SK-MEL-5 (cell line): Measurements from ENCODE around the gene SPTLC2. TPM values are rescaled to one million over a fixed set of nuclear protein-coding genes. Genes with fewer than 3 reads are reported as not detected.
A peak's percentile ranks its signal among the peaks of the same experiment; 100 is the strongest.
"Not testable (repeated sequence)": the region's sequence is repeated elsewhere in the genome, so short reads cannot be mapped to it uniquely, and the experiment has no call there.

Experiments
- DNase-seq: peaks from one replicate; pipeline ENCODE4 v3.0.0-alpha.2; 2016; ENCODE audit warnings: low read depth, low spot score
- in situ Hi-C: cut with HindIII; loops from 2 replicates; pipeline ENCODE4 v1.10.0; 2016; ENCODE audit warnings: low sequenced_read_pairs, high pct_unique_total_duplicates, low pct_unique_long_range_greater_than_20kb
- total RNA-seq: library from RNA; depleted of rRNA; stranded (reverse); fragments of >200 nt; shearing (Covaris generic); gene quantifications from 2 replicates; pipeline ENCODE4 v1.2.3, GENCODE V29; 2014

Gene SPTLC2
- total RNA-seq, 1 experiment from 2014 or later: 16.6 TPM

GRCh38 chr14:77542421-77543239 lies 73.8 kb downstream of the SPTLC2 start:
- DNase-seq: peak; percentile 46
- in situ Hi-C loops: no loop called here

DNA sequence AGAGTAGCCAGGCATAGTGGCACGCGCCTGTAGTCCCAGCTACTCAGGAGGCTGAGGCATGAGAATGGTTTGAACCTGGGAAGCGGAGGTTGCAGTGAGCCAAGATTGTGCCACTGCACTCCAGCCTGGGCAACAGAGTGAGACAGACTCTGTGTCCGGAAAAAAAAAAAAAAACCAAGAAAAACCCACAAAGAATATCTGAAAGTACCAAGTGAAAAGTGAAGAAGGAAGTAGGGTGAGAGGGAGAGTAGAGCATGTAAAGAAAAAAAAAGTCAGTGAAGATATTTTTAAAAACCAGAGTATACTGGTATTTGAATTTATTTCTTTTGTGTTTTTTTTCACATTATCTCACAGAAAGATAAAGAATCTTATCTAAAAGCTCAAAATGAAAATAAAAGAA lies 74.5 kb downstream of the SPTLC2 start:
- DNase-seq: no peak
- in situ Hi-C loops: no loop called here

DNA sequence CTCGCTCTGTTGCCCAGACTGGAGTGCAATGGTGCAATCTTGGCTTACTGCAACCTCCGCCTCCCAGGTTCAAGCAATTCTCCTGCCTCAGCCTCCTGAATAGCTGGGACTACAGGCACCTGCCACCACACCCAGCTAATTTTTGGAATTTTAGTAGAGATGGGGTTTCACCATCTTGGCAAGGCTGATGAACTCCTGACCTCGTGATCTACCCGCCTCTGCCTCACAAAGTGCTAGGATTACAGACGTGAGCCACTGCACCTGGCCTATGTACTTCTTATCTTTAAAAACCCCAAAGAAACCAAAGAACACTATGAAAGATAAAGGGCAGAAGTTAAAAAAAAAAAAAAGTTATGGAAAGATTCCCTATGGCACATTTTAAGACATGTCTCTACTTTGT lies 79.5 kb downstream of the SPTLC2 start:
- DNase-seq, in situ Hi-C loops: not testable (repeated sequence)

- in situ Hi-C loops: no loop called here
- no peak for DNase-seq
Measured at GRCh38 chr14:77531071-77531470, 85.4 kb downstream of the SPTLC2 start.

- in situ Hi-C loops: no loop called here
- no peak for DNase-seq
Measured at GRCh38 chr14:77529963-77530362, 86.5 kb downstream of the SPTLC2 start.

GRCh38 chr14:77529213-77529612 lies 87.2 kb downstream of the SPTLC2 start:
- in situ Hi-C loops: no loop called here
- no peak for DNase-seq

DNA sequence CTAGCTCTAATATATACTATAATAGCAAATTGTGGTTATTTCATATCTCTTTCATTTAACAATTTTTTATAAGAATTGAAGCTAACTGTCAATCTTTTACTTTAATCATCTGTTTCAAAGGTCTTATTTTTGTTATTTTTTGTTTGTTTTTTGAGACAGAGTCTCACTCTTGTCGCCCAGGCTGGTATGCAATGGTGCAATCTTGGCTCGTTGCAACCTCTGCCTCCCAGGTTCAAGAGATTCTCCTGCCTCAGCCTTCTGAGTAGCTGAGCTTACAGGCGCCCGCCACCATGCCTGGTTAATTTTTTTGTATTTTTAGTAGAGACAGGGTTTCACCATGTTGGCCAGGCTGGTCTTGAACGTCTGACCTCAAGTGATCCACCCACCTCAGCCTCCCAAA lies 87.7 kb downstream of the SPTLC2 start:
- DNase-seq, in situ Hi-C loops: not testable (repeated sequence)

- DNase-seq: no peak
- in situ Hi-C loops: no loop called here
Measured at GRCh38 chr14:77526266-77526665, 90.2 kb downstream of the SPTLC2 start.

- in situ Hi-C loops: no loop called here
Measured at GRCh38 chr14:77524536-77524935, 91.9 kb downstream of the SPTLC2 start.

DNA sequence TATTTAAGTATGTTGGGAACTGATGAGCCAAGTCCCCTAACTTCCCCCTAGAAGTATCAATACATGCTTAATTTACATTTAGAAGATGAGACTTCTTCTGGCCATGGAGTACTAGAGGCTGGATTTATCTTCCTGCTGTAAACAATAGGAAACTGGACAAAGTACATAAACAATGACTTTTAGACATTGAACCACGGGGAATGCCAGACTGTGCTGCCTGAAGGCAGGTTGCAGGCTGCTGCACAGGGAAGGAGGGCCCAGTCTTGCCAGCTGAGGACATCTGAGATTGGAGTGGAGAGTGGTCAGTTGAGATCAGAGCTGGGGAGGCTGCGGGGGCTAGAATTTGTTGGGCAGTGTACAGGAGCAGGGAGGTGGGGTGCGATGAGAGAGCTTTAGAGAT lies 93.3 kb downstream of the SPTLC2 start:
- in situ Hi-C loops: no loop called here
- DNase-seq: no peak

More at GRCh38 chr14:77524536-77524935, 91.9 kb downstream of the SPTLC2 start:
- no peak for DNase-seq

- in situ Hi-C loops: no loop called here
- no peak for DNase-seq
Measured at GRCh38 chr14:77520555-77520954, 95.9 kb downstream of the SPTLC2 start.

- in situ Hi-C loops: no loop called here
- DNase-seq: no peak
Measured at GRCh38 chr14:77516126-77516525, 100.3 kb downstream of the SPTLC2 start.

- DNase-seq: no peak
- in situ Hi-C loops: no loop called here
Measured at GRCh38 chr14:77511486-77512162, 104.8 kb downstream of the SPTLC2 start.

DNA sequence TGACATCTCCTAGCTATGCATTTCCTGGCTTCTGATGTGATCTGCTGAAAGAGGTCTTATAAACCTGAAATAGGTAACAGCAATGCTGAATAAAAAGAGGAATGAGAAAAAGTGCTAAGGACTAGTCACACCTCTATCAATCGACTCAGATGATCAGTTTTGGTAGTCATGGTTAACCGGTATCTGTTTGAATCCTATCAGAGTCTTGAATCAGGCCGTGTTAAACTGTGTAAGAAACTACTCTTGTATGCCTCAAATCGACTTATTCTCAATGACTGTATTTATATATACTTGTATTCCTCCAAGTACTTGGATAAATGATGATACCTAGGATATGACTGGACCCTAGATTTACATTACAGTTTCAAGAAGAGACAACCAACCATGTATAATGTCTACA lies 107.1 kb downstream of the SPTLC2 start:
- DNase-seq: no peak
- in situ Hi-C loops: no loop called here

DNA sequence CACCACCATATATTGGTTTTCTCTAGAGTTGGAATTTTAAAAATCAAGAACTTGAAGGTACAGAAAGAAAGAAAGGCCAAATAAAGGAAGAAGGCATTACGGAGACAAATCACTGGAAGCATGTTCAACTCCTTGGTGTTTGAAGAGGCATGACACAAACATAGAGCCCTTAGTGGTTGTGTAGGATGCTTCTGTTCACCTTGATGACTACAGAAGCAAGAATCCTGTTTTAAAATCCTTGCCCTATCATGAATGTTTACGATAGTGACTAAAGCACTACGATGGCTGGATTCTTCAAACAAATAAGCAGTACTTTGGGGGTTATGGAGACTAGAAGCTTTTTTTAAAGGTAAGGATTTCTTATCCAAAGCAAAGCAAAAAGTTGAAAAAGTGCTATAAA lies 107.6 kb downstream of the SPTLC2 start:
- in situ Hi-C loops: no loop called here
- no peak for DNase-seq

GRCh38 chr14:77508249-77508648 lies 108.2 kb downstream of the SPTLC2 start:
- DNase-seq: no peak
- in situ Hi-C loops: no loop called here

GRCh38 chr14:77507762-77508161 lies 108.7 kb downstream of the SPTLC2 start:
- in situ Hi-C loops: no loop called here
- DNase-seq: no peak

GRCh38 chr14:77505031-77505430 lies 111.4 kb downstream of the SPTLC2 start:
- DNase-seq: no peak
- in situ Hi-C loops: no loop called here

- in situ Hi-C loops: no loop called here
Measured at GRCh38 chr14:77503138-77503537, 113.3 kb downstream of the SPTLC2 start.

More at GRCh38 chr14:77503138-77503537, 113.3 kb downstream of the SPTLC2 start:
- DNase-seq: no peak
